Measurements from ENCODE around the gene LDLRAP1.
"Not testable (repeated sequence)": the region's sequence is repeated elsewhere in the genome, so short reads cannot be mapped to it uniquely, and the experiment has no call there.

The LDLRAP1 gene

GRCh38 chr1:25588224-25588623, 44.8 kb downstream of the LDLRAP1 start:
- ATAC-seq (replicated peaks); H3K9me3 Mint-ChIP-seq; DNase-seq; H3K27ac Mint-ChIP-seq; H3K36me3 Mint-ChIP-seq (ENCODE audit: insufficient read depth); H3K4me3 Mint-ChIP-seq: not testable (repeated sequence)
- Mint-ChIP-seq H3K4me1 (ENCODE audit: low read depth in 2 of 2) (peaks cover 13 to 31% of the 10 kb centered on the region in 2 donors), H3K27me3 (peaks cover 12 to 14% of the 10 kb centered on the region in 2 donors)

GRCh38 chr1:25588786-25589185, 45.4 kb downstream of the LDLRAP1 start:
- H3K27ac Mint-ChIP-seq, result peak overlapping the region in 1 of 2 donors; percentile 12
- H3K36me3 Mint-ChIP-seq (ENCODE audit: insufficient read depth); ATAC-seq (replicated peaks); H3K27me3 Mint-ChIP-seq; DNase-seq; H3K4me3 Mint-ChIP-seq; H3K9me3 Mint-ChIP-seq: not testable (repeated sequence)
- peaks cover 13 to 26% of the 10 kb centered on the region in 2 donors for H3K4me1 Mint-ChIP-seq (ENCODE audit: low read depth in 2 of 2)

GRCh38 chr1:25590096-25590824, 46.9 kb downstream of the LDLRAP1 start:
- DNase-seq, result no peak
- Mint-ChIP-seq H3K27ac (no peak overlapping the region), H3K36me3 (ENCODE audit: insufficient read depth) (no peaks in the 10 kb centered on the region), H3K9me3 (no peaks in the 10 kb centered on the region), H3K4me1 (ENCODE audit: low read depth in 2 of 2) (peaks cover 13 to 22% of the 10 kb centered on the region in 2 donors), H3K27me3 (no peaks in the 10 kb centered on the region), H3K4me3 (no peak overlapping the region)
- no peak for ATAC-seq (replicated peaks)

- H3K27ac Mint-ChIP-seq, result no peak overlapping the region
- no peaks in the 10 kb centered on the region for H3K27me3 Mint-ChIP-seq
These were observed 50.5 kb downstream of the LDLRAP1 start for GRCh38 chr1:25593861-25594260.

GRCh38 chr1:25594971-25595370, 51.6 kb downstream of the LDLRAP1 start:
- Mint-ChIP-seq H3K9me3 (no peaks in the 10 kb centered on the region), H3K4me1 (ENCODE audit: low read depth in 2 of 2) (peaks cover 2 to 7% of the 10 kb centered on the region in 2 donors), H3K4me3 (no peak overlapping the region), H3K36me3 (ENCODE audit: insufficient read depth) (no peaks in the 10 kb centered on the region), H3K27me3 (no peaks in the 10 kb centered on the region), H3K27ac (no peak overlapping the region)
- ATAC-seq (replicated peaks), result no peak
- no peak for DNase-seq

More at GRCh38 chr1:25593861-25594260, 50.5 kb downstream of the LDLRAP1 start:
- Mint-ChIP-seq H3K4me3 (no peak overlapping the region), H3K36me3 (ENCODE audit: insufficient read depth) (no peaks in the 10 kb centered on the region), H3K4me1 (ENCODE audit: low read depth in 2 of 2) (peaks cover 3 to 11% of the 10 kb centered on the region in 2 donors), H3K9me3 (no peaks in the 10 kb centered on the region)
- DNase-seq (no peak), ATAC-seq (replicated peaks) (no peak)

- not testable (repeated sequence) for H3K27ac Mint-ChIP-seq; H3K27me3 Mint-ChIP-seq; H3K4me3 Mint-ChIP-seq; ATAC-seq (replicated peaks); DNase-seq; H3K9me3 Mint-ChIP-seq; H3K4me1 Mint-ChIP-seq (ENCODE audit: low read depth in 2 of 2); H3K36me3 Mint-ChIP-seq (ENCODE audit: insufficient read depth)
These were observed 53.2 kb downstream of the LDLRAP1 start for GRCh38 chr1:25596641-25597040.

GRCh38 chr1:25598879-25599278, 55.5 kb downstream of the LDLRAP1 start:
- H3K4me3 Mint-ChIP-seq, result no peak overlapping the region
- no peak for ATAC-seq (replicated peaks)
- no peaks in the 10 kb centered on the region for H3K36me3 Mint-ChIP-seq (ENCODE audit: insufficient read depth)
- no peaks in the 10 kb centered on the region for H3K27me3 Mint-ChIP-seq
- H3K9me3 Mint-ChIP-seq, result no peaks in the 10 kb centered on the region
- H3K27ac Mint-ChIP-seq, result no peak overlapping the region
- no peak for DNase-seq
- H3K4me1 Mint-ChIP-seq (ENCODE audit: low read depth in 2 of 2), result no peaks in the 10 kb centered on the region

GRCh38 chr1:25599969-25600610, 56.7 kb downstream of the LDLRAP1 start:
- H3K4me1 Mint-ChIP-seq (ENCODE audit: low read depth in 2 of 2), result no peaks in the 10 kb centered on the region
- no peaks in the 10 kb centered on the region for H3K27me3 Mint-ChIP-seq
- no peak overlapping the region for H3K4me3 Mint-ChIP-seq
- no peaks in the 10 kb centered on the region for H3K9me3 Mint-ChIP-seq
- no peak for ATAC-seq (replicated peaks)
- H3K27ac Mint-ChIP-seq, result no peak overlapping the region
- no peak for DNase-seq
- H3K36me3 Mint-ChIP-seq (ENCODE audit: insufficient read depth), result no peaks in the 10 kb centered on the region

GRCh38 chr1:25600971-25601699, 57.7 kb downstream of the LDLRAP1 start:
- ATAC-seq (replicated peaks); H3K27ac Mint-ChIP-seq; H3K36me3 Mint-ChIP-seq (ENCODE audit: insufficient read depth); H3K27me3 Mint-ChIP-seq; H3K9me3 Mint-ChIP-seq; DNase-seq; H3K4me3 Mint-ChIP-seq; H3K4me1 Mint-ChIP-seq (ENCODE audit: low read depth in 2 of 2): not testable (repeated sequence)

GRCh38 chr1:25603779-25604538, 60.6 kb downstream of the LDLRAP1 start:
- H3K4me1 Mint-ChIP-seq (ENCODE audit: low read depth in 2 of 2); H3K4me3 Mint-ChIP-seq; DNase-seq; H3K9me3 Mint-ChIP-seq; H3K27ac Mint-ChIP-seq; H3K36me3 Mint-ChIP-seq (ENCODE audit: insufficient read depth); ATAC-seq (replicated peaks): not testable (repeated sequence)
- peaks cover 4 to 15% of the 10 kb centered on the region in 2 donors for H3K27me3 Mint-ChIP-seq

GRCh38 chr1:25607123-25607522, 63.7 kb downstream of the LDLRAP1 start:
- DNase-seq, result no peak
- Mint-ChIP-seq H3K27me3 (peaks cover 4 to 30% of the 10 kb centered on the region in 2 donors), H3K36me3 (ENCODE audit: insufficient read depth) (no peaks in the 10 kb centered on the region), H3K9me3 (no peaks in the 10 kb centered on the region), H3K27ac (peak overlapping the region in 1 of 2 donors; percentile 28), H3K4me1 (ENCODE audit: low read depth in 2 of 2) (peaks cover 3 to 4% of the 10 kb centered on the region in 2 donors), H3K4me3 (no peak overlapping the region)
- ATAC-seq (replicated peaks), result no peak

GRCh38 chr1:25608488-25609178, 65.2 kb downstream of the LDLRAP1 start:
- Mint-ChIP-seq H3K27me3 (peaks cover 4 to 34% of the 10 kb centered on the region in 2 donors), H3K4me1 (ENCODE audit: low read depth in 2 of 2) (peaks cover 3 to 4% of the 10 kb centered on the region in 2 donors), H3K27ac (no peak overlapping the region), H3K9me3 (no peaks in the 10 kb centered on the region), H3K4me3 (peak overlapping the region in 1 of 2 donors; percentile 59), H3K36me3 (ENCODE audit: insufficient read depth) (no peaks in the 10 kb centered on the region)
- peak; percentile 99 for ATAC-seq (replicated peaks)
- peak; percentile 82 to 87 (median 87) for DNase-seq
